ENCODE measurements around the gene FGGY. TPM values are rescaled to one million over a fixed set of nuclear protein-coding genes. Genes with fewer than 3 reads are reported as not detected.

The FGGY gene
- total and polyA plus RNA-seq, 3 experiments from 2014 or later, result 5.3 to 7.9 (median 6.6) TPM

- Mint-ChIP-seq H3K27ac (peak overlapping the region in 1 of 8 donors; percentile 59), H3K36me3 (peaks cover 6 to 16% (median 10%) of the 10 kb centered on the region in 3 donors), H3K4me1 (peaks cover 2 to 11% (median 7%) of the 10 kb centered on the region in 3 donors), H3K9me3 (no peaks in the 10 kb centered on the region), H3K27me3 (peaks cover 0 to 2% of the 10 kb centered on the region in 2 donors), H3K4me3 (no peak overlapping the region)
- no peaks in the 10 kb centered on the region for H3K36me3 ChIP-seq (ENCODE audit: insufficient read depth, low read length)
- POLR2A ChIA-PET, result no interaction called here
- H3K4me1 ChIP-seq (ENCODE audit: insufficient read depth, low read length), result no peaks in the 10 kb centered on the region
- H3K27ac ChIP-seq (ENCODE audit: low read depth, low read length), result no peak overlapping the region
- no peak for DNase-seq
- no peak overlapping the region for H3K4me3 ChIP-seq (ENCODE audit: low read length)
- H3K27me3 ChIP-seq (ENCODE audit: insufficient read depth, low read length, poor library complexity, severe bottlenecking), result no peaks in the 10 kb centered on the region
- no peaks in the 10 kb centered on the region for H3K9me3 ChIP-seq (ENCODE audit: low read length)
- CTCF ChIA-PET, result no interaction called here
Measured at GRCh38 chr1:59549903-59550302, 253.0 kb downstream of the FGGY start.

GRCh38 chr1:59552007-59552406 is 255.1 kb downstream of the FGGY start:
- H3K9me3 Mint-ChIP-seq, result peaks cover 0 to 8% (median 5%) of the 10 kb centered on the region in 5 donors
- CTCF ChIA-PET, result no interaction called here

DNA sequence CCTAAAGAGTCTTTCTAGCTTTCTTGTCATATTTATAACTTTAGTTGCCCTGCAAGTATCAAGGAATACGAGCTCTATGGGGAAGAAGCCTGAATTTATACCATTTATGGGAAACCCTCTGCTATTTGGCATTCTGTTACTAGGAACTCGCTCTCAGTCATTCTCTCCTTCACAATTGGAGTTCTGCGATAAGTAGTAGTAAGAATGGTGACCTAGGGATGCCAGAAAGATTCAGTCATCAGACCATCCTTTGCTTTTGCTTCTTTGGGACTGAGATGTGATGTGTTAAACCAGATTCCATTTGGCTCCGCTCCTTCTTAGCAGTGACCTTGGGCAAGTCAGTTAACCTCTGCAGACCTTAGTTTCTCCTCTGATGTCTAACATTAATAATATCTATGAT is 256.5 kb downstream of the FGGY start:
- Mint-ChIP-seq H3K27ac (no peak overlapping the region), H3K27me3 (no peaks in the 10 kb centered on the region), H3K36me3 (peaks cover 17 to 46% (median 35%) of the 10 kb centered on the region in 3 donors), H3K9me3 (peaks cover 11 to 20% (median 17%) of the 10 kb centered on the region in 5 donors), H3K4me1 (no peaks in the 10 kb centered on the region), H3K4me3 (no peak overlapping the region)
- CTCF ChIA-PET, result no interaction called here
- POLR2A ChIA-PET, result no interaction called here
- Histone ChIP-seq H3K4me3 (ENCODE audit: low read length) (no peak overlapping the region), H3K9me3 (ENCODE audit: low read length) (no peaks in the 10 kb centered on the region), H3K4me1 (ENCODE audit: insufficient read depth, low read length) (no peaks in the 10 kb centered on the region), H3K27ac (ENCODE audit: low read depth, low read length) (no peak overlapping the region), H3K36me3 (ENCODE audit: insufficient read depth, low read length) (no peaks in the 10 kb centered on the region), H3K27me3 (ENCODE audit: insufficient read depth, low read length, poor library complexity, severe bottlenecking) (no peaks in the 10 kb centered on the region)
- DNase-seq, result no peak

More at GRCh38 chr1:59552007-59552406, 255.1 kb downstream of the FGGY start:
- Mint-ChIP-seq H3K27me3 (peaks cover 0 to 2% of the 10 kb centered on the region in 2 donors), H3K36me3 (peaks cover 10 to 33% (median 23%) of the 10 kb centered on the region in 3 donors), H3K4me3 (no peak overlapping the region), H3K4me1 (no peaks in the 10 kb centered on the region), H3K27ac (no peak overlapping the region)
- POLR2A ChIA-PET, result no interaction called here
- Histone ChIP-seq H3K27me3 (ENCODE audit: insufficient read depth, low read length, poor library complexity, severe bottlenecking) (no peaks in the 10 kb centered on the region), H3K36me3 (ENCODE audit: insufficient read depth, low read length) (no peaks in the 10 kb centered on the region), H3K9me3 (ENCODE audit: low read length) (no peaks in the 10 kb centered on the region), H3K4me1 (ENCODE audit: insufficient read depth, low read length) (no peaks in the 10 kb centered on the region), H3K27ac (ENCODE audit: low read depth, low read length) (no peak overlapping the region), H3K4me3 (ENCODE audit: low read length) (no peak overlapping the region)
- no peak for DNase-seq

GRCh38 chr1:59554011-59554663 is 257.2 kb downstream of the FGGY start:
- Mint-ChIP-seq H3K27ac (no peak overlapping the region), H3K36me3 (peaks cover 17 to 54% (median 39%) of the 10 kb centered on the region in 3 donors), H3K4me1 (no peaks in the 10 kb centered on the region), H3K9me3 (peaks cover 14 to 27% (median 24%) of the 10 kb centered on the region in 5 donors), H3K4me3 (no peak overlapping the region), H3K27me3 (no peaks in the 10 kb centered on the region)
- ChIA-PET CTCF (no interaction called here), POLR2A (no interaction called here)
- Histone ChIP-seq H3K27me3 (ENCODE audit: insufficient read depth, low read length, poor library complexity, severe bottlenecking) (no peaks in the 10 kb centered on the region), H3K27ac (ENCODE audit: low read depth, low read length) (no peak overlapping the region), H3K36me3 (ENCODE audit: insufficient read depth, low read length) (no peaks in the 10 kb centered on the region), H3K4me3 (ENCODE audit: low read length) (no peak overlapping the region), H3K9me3 (ENCODE audit: low read length) (no peaks in the 10 kb centered on the region), H3K4me1 (ENCODE audit: insufficient read depth, low read length) (no peaks in the 10 kb centered on the region)
- DNase-seq, result no peak

GRCh38 chr1:59554752-59555151 is 257.9 kb downstream of the FGGY start:
- Histone ChIP-seq H3K36me3 (ENCODE audit: insufficient read depth, low read length) (no peaks in the 10 kb centered on the region), H3K9me3 (ENCODE audit: low read length) (no peaks in the 10 kb centered on the region), H3K27me3 (ENCODE audit: insufficient read depth, low read length, poor library complexity, severe bottlenecking) (no peaks in the 10 kb centered on the region), H3K4me1 (ENCODE audit: insufficient read depth, low read length) (no peaks in the 10 kb centered on the region), H3K4me3 (ENCODE audit: low read length) (no peak overlapping the region), H3K27ac (ENCODE audit: low read depth, low read length) (no peak overlapping the region)
- no peak overlapping the region for H3K27ac Mint-ChIP-seq
- H3K27me3 Mint-ChIP-seq, result no peaks in the 10 kb centered on the region
- no peak for DNase-seq
- CTCF ChIA-PET, result no interaction called here
- no peaks in the 10 kb centered on the region for H3K4me1 Mint-ChIP-seq
- H3K9me3 Mint-ChIP-seq, result peaks cover 14 to 31% (median 25%) of the 10 kb centered on the region in 5 donors
- H3K4me3 Mint-ChIP-seq, result no peak overlapping the region
- POLR2A ChIA-PET, result no interaction called here
- peaks cover 17 to 54% (median 39%) of the 10 kb centered on the region in 3 donors for H3K36me3 Mint-ChIP-seq

- Mint-ChIP-seq H3K36me3 (peaks cover 17 to 58% (median 39%) of the 10 kb centered on the region in 3 donors), H3K9me3 (peaks cover 14 to 33% (median 25%) of the 10 kb centered on the region in 5 donors), H3K27me3 (no peaks in the 10 kb centered on the region), H3K4me3 (no peak overlapping the region), H3K27ac (no peak overlapping the region), H3K4me1 (peaks cover 5 to 15% (median 6%) of the 10 kb centered on the region in 3 donors)
- POLR2A ChIA-PET, result no interaction called here
- Histone ChIP-seq H3K4me3 (ENCODE audit: low read length) (no peak overlapping the region), H3K27me3 (ENCODE audit: insufficient read depth, low read length, poor library complexity, severe bottlenecking) (no peaks in the 10 kb centered on the region), H3K27ac (ENCODE audit: low read depth, low read length) (no peak overlapping the region), H3K36me3 (ENCODE audit: insufficient read depth, low read length) (no peaks in the 10 kb centered on the region), H3K4me1 (ENCODE audit: insufficient read depth, low read length) (no peaks in the 10 kb centered on the region), H3K9me3 (ENCODE audit: low read length) (no peaks in the 10 kb centered on the region)
- CTCF ChIA-PET, result interaction anchor here (1.6 kb wide), 1 partner anchor 9 kb away, joined by 3 read pairs; no protein-coding TSS in a partner anchor
- DNase-seq, result no peak
Measured at GRCh38 chr1:59556398-59556797, 259.5 kb downstream of the FGGY start.

- peaks cover 5 to 15% (median 6%) of the 10 kb centered on the region in 3 donors for H3K4me1 Mint-ChIP-seq
- no peak overlapping the region for H3K27ac Mint-ChIP-seq
- H3K9me3 ChIP-seq (ENCODE audit: low read length), result no peaks in the 10 kb centered on the region
- no peak for DNase-seq
- peaks cover 14 to 33% (median 25%) of the 10 kb centered on the region in 5 donors for H3K9me3 Mint-ChIP-seq
- ChIA-PET POLR2A (no interaction called here), CTCF (interaction anchor here (1.6 kb wide), 1 partner anchor 8 kb away, joined by 3 read pairs; no protein-coding TSS in a partner anchor)
- no peaks in the 10 kb centered on the region for H3K36me3 ChIP-seq (ENCODE audit: insufficient read depth, low read length)
- H3K27ac ChIP-seq (ENCODE audit: low read depth, low read length), result no peak overlapping the region
- no peak overlapping the region for H3K4me3 Mint-ChIP-seq
- no peak overlapping the region for H3K4me3 ChIP-seq (ENCODE audit: low read length)
- H3K36me3 Mint-ChIP-seq, result peaks cover 17 to 55% (median 39%) of the 10 kb centered on the region in 3 donors
- H3K4me1 ChIP-seq (ENCODE audit: insufficient read depth, low read length), result no peaks in the 10 kb centered on the region
- no peaks in the 10 kb centered on the region for H3K27me3 Mint-ChIP-seq
- no peaks in the 10 kb centered on the region for H3K27me3 ChIP-seq (ENCODE audit: insufficient read depth, low read length, poor library complexity, severe bottlenecking)
Measured at GRCh38 chr1:59556802-59557548, 260.1 kb downstream of the FGGY start.

DNA sequence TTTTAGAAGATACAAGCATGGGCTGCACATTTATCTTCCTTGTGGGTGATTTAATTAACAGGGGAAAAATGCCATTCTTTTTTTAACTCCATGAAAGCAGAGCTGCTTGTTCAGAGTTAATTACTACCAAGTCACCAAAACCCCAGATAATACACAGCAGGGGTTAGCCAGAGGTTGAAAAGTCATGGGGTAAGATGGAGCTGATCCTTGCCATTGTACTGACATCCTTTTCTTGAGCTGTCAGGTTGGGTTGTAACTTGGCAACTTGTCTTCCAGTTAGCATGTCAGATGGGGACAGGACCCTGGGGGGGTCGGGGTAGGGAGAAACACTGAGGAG is 260.6 kb downstream of the FGGY start:
- ChIA-PET POLR2A (no interaction called here), CTCF (no interaction called here)
- Histone ChIP-seq H3K27me3 (ENCODE audit: insufficient read depth, low read length, poor library complexity, severe bottlenecking) (no peaks in the 10 kb centered on the region), H3K27ac (ENCODE audit: low read depth, low read length) (no peak overlapping the region), H3K36me3 (ENCODE audit: insufficient read depth, low read length) (no peaks in the 10 kb centered on the region), H3K9me3 (ENCODE audit: low read length) (no peaks in the 10 kb centered on the region), H3K4me1 (ENCODE audit: insufficient read depth, low read length) (no peaks in the 10 kb centered on the region), H3K4me3 (ENCODE audit: low read length) (no peak overlapping the region)
- peaks cover 14 to 33% (median 25%) of the 10 kb centered on the region in 5 donors for H3K9me3 Mint-ChIP-seq
- no peak overlapping the region for H3K4me3 Mint-ChIP-seq
- H3K4me1 Mint-ChIP-seq, result peaks cover 5 to 15% (median 6%) of the 10 kb centered on the region in 3 donors
- peaks cover 17 to 55% (median 39%) of the 10 kb centered on the region in 3 donors for H3K36me3 Mint-ChIP-seq
- no peak for DNase-seq
- no peak overlapping the region for H3K27ac Mint-ChIP-seq
- no peaks in the 10 kb centered on the region for H3K27me3 Mint-ChIP-seq
